ENCODE results near the gene SYCP2.

DNA sequence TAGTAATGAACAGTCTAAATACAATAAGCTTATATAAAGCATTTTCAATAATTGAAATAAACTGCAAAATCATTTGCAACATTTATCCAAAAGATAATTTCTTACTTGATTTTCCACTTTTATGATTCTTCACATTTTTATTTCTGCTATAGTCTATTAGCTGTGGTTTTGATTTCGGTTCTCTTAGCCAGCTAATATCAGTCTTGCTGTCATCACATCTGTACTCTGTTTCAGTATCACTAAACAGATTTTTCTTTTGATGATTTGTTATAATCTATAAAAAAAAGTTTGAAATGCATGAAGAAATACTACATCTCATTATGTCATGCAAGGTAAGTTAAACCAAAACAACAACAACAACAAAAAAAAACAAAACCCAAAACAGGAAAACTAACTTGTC, 53.2 kb downstream of the SYCP2 start:
- TF ChIP-seq EZH2phosphoT487 (IDR thresholded peaks at IDR 0.05; ENCODE audit: borderline replicate concordance, low read length) (no peak), EZH2 (IDR thresholded peaks at IDR 0.05; ENCODE audit: low read length, unreplicated experiment) (no peak)

All from PC-3 (cell line).